HT1080 (cell line): ENCODE results near the gene SNF8. TPM values are rescaled to one million over a fixed set of nuclear protein-coding genes. Genes with fewer than 3 reads are reported as not detected.

ENCODE experiments used
- DNase-seq: peaks from one replicate; pipeline ENCODE4 v3.0.0-alpha.2; 2015; ENCODE audit warnings: low read depth
- total RNA-seq: library from RNA; depleted of rRNA; stranded (reverse); fragments of >200 nt; shearing (Covaris generic); gene quantifications from 2 replicates; pipeline ENCODE4 v1.2.3, GENCODE V29; 2014

SNF8 gene
- total RNA-seq, 1 experiment from 2014 or later = 127 TPM

GRCh38 chr17:48930435-48930873 lies 14.2 kb downstream of the SNF8 start:
- DNase-seq = no peak

GRCh38 chr17:48929812-48930165 lies 14.9 kb downstream of the SNF8 start:
- no peak for DNase-seq

- DNase-seq = no peak
These were observed 15.5 kb downstream of the SNF8 start for GRCh38 chr17:48928876-48929811.

- no peak for DNase-seq
These were observed 16.5 kb downstream of the SNF8 start for GRCh38 chr17:48927978-48928745.

GRCh38 chr17:48925991-48926342 lies 18.7 kb downstream of the SNF8 start:
- no peak for DNase-seq

- DNase-seq = no peak
These were observed 19.2 kb downstream of the SNF8 start for GRCh38 chr17:48925251-48925990.

GRCh38 chr17:48915459-48916282 lies 29.0 kb downstream of the SNF8 start:
- DNase-seq = peak; percentile 70

- DNase-seq = no peak
These were observed 32.2 kb downstream of the SNF8 start for GRCh38 chr17:48912476-48912875.

- peak; percentile 56 for DNase-seq
These were observed 34.3 kb downstream of the SNF8 start for GRCh38 chr17:48910370-48910769.

- DNase-seq = no peak
These were observed 34.9 kb downstream of the SNF8 start for GRCh38 chr17:48909783-48910182.

- DNase-seq = peak; percentile 60
These were observed 35.7 kb downstream of the SNF8 start for GRCh38 chr17:48908853-48909394.

GRCh38 chr17:48908047-48908843 lies 36.4 kb downstream of the SNF8 start, which contains the start of gene UBE2Z:
Gene UBE2Z (plus strand): TSS chr17:48908407. CDS start chr17:48908504, 97 bp downstream.
- peak; percentile 92 for DNase-seq

- DNase-seq = no peak
These were observed 37.0 kb downstream of the SNF8 start for GRCh38 chr17:48907713-48908046.

GRCh38 chr17:48905987-48906515 lies 38.6 kb downstream of the SNF8 start:
- DNase-seq = no peak

- DNase-seq = no peak
These were observed 40.2 kb downstream of the SNF8 start for GRCh38 chr17:48904428-48904827.

- no peak for DNase-seq
These were observed 41.2 kb downstream of the SNF8 start for GRCh38 chr17:48903401-48903800.

GRCh38 chr17:48901241-48901640 lies 43.4 kb downstream of the SNF8 start:
- DNase-seq = no peak

GRCh38 chr17:48894886-48895285 lies 49.8 kb downstream of the SNF8 start:
- DNase-seq = no peak
